ENCODE data around the gene ZSCAN20.

ZSCAN20 gene

DNA sequence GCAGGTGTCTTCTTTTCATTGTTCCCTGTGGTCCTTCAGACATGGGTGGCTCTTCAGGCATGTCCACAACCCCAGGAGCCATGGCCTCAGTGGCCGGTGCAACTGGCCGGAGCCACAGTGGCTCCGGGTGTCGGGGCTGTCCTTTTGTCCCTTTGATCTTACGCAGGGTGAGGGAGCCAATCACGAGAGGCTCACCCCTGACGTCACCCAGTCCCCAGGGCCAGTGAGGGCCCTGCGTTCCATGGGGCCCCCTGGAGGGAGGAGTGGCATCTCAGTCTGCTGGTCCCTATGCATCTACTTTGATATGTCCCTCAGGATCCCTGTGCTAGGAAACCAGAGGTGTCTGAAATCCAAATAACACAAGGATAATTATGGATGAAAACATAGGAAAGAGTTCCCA is 29.3 kb downstream of the ZSCAN20 start:
- H3K4me3 ChIP-seq (ENCODE audit: insufficient read depth, low read length, poor library complexity, severe bottlenecking) = no peak overlapping the region
- H3K4me2 ChIP-seq (ENCODE audit: low read depth, low read length, poor library complexity, severe bottlenecking) = no peak overlapping the region
- H3F3A ChIP-seq (ENCODE audit: insufficient read depth) = no peaks in the 10 kb centered on the region

DNA sequence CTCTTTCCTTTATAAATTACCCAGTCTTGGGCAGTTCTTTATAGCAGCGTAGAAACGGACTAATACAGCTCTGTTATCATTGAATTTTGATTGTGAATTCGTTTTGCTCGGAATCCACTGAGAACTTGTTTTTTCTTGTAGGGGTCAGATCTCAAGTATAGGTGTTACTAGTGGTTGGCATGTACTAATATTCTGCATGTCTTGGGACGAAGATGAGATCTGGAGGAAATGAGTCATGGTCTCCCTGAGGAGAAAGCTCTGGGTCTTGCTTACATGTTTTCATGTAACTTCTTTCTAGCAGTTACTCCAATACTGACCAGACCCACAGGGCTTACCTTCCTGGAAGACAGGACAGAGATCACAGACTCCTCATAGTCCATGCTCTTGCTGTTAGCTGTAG is 30.3 kb downstream of the ZSCAN20 start:
- Histone ChIP-seq H3K79me2 (ENCODE audit: insufficient read depth, low read length) (no peaks in the 10 kb centered on the region), H3K9ac (ENCODE audit: low read length) (no peak overlapping the region), H3F3A (ENCODE audit: insufficient read depth) (no peaks in the 10 kb centered on the region), H3K4me3 (ENCODE audit: insufficient read depth, low read length, poor library complexity, severe bottlenecking) (no peak overlapping the region), H3K27ac (ENCODE audit: low read depth, low read length) (no peak overlapping the region), H3K36me3 (ENCODE audit: low read length) (no peaks in the 10 kb centered on the region), H3K9me2 (replicated peaks; ENCODE audit: insufficient read depth, low read length) (no peaks in the 10 kb centered on the region), H3K27me3 (ENCODE audit: low read length) (no peaks in the 10 kb centered on the region), H4K20me1 (ENCODE audit: low read depth, low read length) (no peaks in the 10 kb centered on the region), H2AFZ (ENCODE audit: low read depth, low read length, severe bottlenecking) (no peak overlapping the region), H3K9me3 (ENCODE audit: insufficient read depth, low read length) (no peaks in the 10 kb centered on the region), H3K4me2 (ENCODE audit: low read depth, low read length, poor library complexity, severe bottlenecking) (no peak overlapping the region)
- TF ChIP-seq, protein P1, sequence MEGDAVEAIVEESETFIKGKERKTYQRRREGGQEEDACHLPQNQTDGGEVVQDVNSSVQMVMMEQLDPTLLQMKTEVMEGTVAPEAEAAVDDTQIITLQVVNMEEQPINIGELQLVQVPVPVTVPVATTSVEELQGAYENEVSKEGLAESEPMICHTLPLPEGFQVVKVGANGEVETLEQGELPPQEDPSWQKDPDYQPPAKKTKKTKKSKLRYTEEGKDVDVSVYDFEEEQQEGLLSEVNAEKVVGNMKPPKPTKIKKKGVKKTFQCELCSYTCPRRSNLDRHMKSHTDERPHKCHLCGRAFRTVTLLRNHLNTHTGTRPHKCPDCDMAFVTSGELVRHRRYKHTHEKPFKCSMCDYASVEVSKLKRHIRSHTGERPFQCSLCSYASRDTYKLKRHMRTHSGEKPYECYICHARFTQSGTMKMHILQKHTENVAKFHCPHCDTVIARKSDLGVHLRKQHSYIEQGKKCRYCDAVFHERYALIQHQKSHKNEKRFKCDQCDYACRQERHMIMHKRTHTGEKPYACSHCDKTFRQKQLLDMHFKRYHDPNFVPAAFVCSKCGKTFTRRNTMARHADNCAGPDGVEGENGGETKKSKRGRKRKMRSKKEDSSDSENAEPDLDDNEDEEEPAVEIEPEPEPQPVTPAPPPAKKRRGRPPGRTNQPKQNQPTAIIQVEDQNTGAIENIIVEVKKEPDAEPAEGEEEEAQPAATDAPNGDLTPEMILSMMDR (IDR thresholded peaks at IDR 0.05; ENCODE audit: insufficient read depth, low read length, poor library complexity, severe bottlenecking) = no peak
- no peak for TF ChIP-seq EZH2phosphoT487 (conservative IDR thresholded peaks at IDR 0.05; ENCODE audit: low read length)

More for the DNA sequence above, 29.3 kb downstream of the ZSCAN20 start:
- Histone ChIP-seq H4K20me1 (ENCODE audit: low read depth, low read length) (no peaks in the 10 kb centered on the region), H3K9ac (ENCODE audit: low read length) (no peak overlapping the region), H3K27me3 (ENCODE audit: low read length) (no peaks in the 10 kb centered on the region), H3K9me3 (ENCODE audit: insufficient read depth, low read length) (no peaks in the 10 kb centered on the region), H3K9me2 (replicated peaks; ENCODE audit: insufficient read depth, low read length) (no peaks in the 10 kb centered on the region), H3K36me3 (ENCODE audit: low read length) (no peaks in the 10 kb centered on the region), H2AFZ (ENCODE audit: low read depth, low read length, severe bottlenecking) (no peak overlapping the region), H3K79me2 (ENCODE audit: insufficient read depth, low read length) (no peaks in the 10 kb centered on the region), H3K27ac (ENCODE audit: low read depth, low read length) (no peak overlapping the region)
- no peak for TF ChIP-seq EZH2phosphoT487 (conservative IDR thresholded peaks at IDR 0.05; ENCODE audit: low read length)
- TF ChIP-seq, protein P1 (IDR thresholded peaks at IDR 0.05; ENCODE audit: insufficient read depth, low read length, poor library complexity, severe bottlenecking) = no peak

DNA sequence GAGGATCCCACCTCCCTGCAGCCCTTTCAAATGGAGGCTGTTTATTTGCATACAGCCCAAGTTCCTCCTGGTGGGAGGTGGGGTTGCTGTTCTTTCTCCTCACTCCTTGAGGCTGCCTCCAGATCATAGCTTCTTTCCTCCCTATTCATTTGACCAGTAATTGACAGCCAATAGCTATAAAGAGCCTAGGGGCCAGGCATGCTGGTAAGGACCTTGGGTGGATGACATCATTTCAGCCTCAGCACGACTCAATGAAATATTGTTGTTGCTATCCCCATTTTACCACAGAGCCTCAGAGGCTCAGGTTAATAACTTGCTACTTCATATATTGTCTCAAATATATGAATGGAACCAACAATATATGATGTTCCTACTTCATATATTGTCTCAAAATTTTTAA is 31.1 kb downstream of the ZSCAN20 start:
- Histone ChIP-seq H3K27me3 (ENCODE audit: low read length) (no peaks in the 10 kb centered on the region), H3K79me2 (ENCODE audit: insufficient read depth, low read length) (no peaks in the 10 kb centered on the region), H3K4me2 (ENCODE audit: low read depth, low read length, poor library complexity, severe bottlenecking) (no peak overlapping the region), H3K9me3 (ENCODE audit: insufficient read depth, low read length) (no peaks in the 10 kb centered on the region), H2AFZ (ENCODE audit: low read depth, low read length, severe bottlenecking) (no peak overlapping the region), H3K27ac (ENCODE audit: low read depth, low read length) (no peak overlapping the region), H3K9ac (ENCODE audit: low read length) (no peak overlapping the region), H3K4me3 (ENCODE audit: insufficient read depth, low read length, poor library complexity, severe bottlenecking) (no peak overlapping the region), H4K20me1 (ENCODE audit: low read depth, low read length) (no peaks in the 10 kb centered on the region), H3K9me2 (replicated peaks; ENCODE audit: insufficient read depth, low read length) (no peaks in the 10 kb centered on the region), H3K36me3 (ENCODE audit: low read length) (no peaks in the 10 kb centered on the region), H3F3A (ENCODE audit: insufficient read depth) (no peaks in the 10 kb centered on the region)
- TF ChIP-seq, protein P1 (IDR thresholded peaks at IDR 0.05; ENCODE audit: insufficient read depth, low read length, poor library complexity, severe bottlenecking) = no peak

DNA sequence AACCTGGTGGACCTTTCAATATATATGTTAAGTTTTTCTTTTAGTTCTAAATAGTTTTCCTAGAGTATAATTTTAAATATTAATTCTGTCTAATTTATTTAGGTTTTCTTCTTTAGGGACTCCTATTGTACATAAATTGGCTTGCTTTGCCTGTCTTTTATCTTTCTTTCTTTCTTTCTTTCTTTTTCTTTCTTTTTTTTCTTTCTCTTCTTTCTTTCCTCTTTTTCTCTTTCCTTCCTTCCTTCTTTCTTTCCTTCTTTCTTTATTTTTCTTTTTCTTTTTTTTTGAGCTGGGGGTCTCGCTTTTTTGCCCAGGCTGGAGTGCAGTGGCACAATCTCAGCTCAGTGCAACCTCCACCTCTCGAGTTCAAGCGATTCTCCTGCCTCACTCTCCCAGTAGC is 35.2 kb downstream of the ZSCAN20 start:
- no peaks in the 10 kb centered on the region for H3F3A ChIP-seq (ENCODE audit: insufficient read depth)
- H3K36me3 ChIP-seq (ENCODE audit: low read length) = no peaks in the 10 kb centered on the region
- no peaks in the 10 kb centered on the region for H4K20me1 ChIP-seq (ENCODE audit: low read depth, low read length)
- H3K27ac ChIP-seq (ENCODE audit: low read depth, low read length) = no peak overlapping the region
- no peaks in the 10 kb centered on the region for H3K79me2 ChIP-seq (ENCODE audit: insufficient read depth, low read length)
- TF ChIP-seq, protein P1 (IDR thresholded peaks at IDR 0.05; ENCODE audit: insufficient read depth, low read length, poor library complexity, severe bottlenecking) = no peak
- no peak for TF ChIP-seq EZH2phosphoT487 (conservative IDR thresholded peaks at IDR 0.05; ENCODE audit: low read length)
- no peak overlapping the region for H3K4me3 ChIP-seq (ENCODE audit: insufficient read depth, low read length, poor library complexity, severe bottlenecking)
- no peak overlapping the region for H3K9ac ChIP-seq (ENCODE audit: low read length)
- H3K27me3 ChIP-seq (ENCODE audit: low read length) = no peaks in the 10 kb centered on the region
- H3K9me2 ChIP-seq (replicated peaks; ENCODE audit: insufficient read depth, low read length) = no peaks in the 10 kb centered on the region
- no peak overlapping the region for H2AFZ ChIP-seq (ENCODE audit: low read depth, low read length, severe bottlenecking)
- no peak overlapping the region for H3K4me2 ChIP-seq (ENCODE audit: low read depth, low read length, poor library complexity, severe bottlenecking)
- H3K9me3 ChIP-seq (ENCODE audit: insufficient read depth, low read length) = no peaks in the 10 kb centered on the region

All from SU-DHL-6 (cell line).